SK-N-SH (cell line): ENCODE results near the gene GPD1L.

Experiments
- EP300 ChIP-seq, 2 experiments: IDR thresholded peaks; 2 replicates each; pipeline versions ENCODE4 v1.4.0 to v1.6.1; 2012; ENCODE audit warnings: borderline replicate concordance in 1 of 2, low read depth in 1 of 2, low read length in 1 of 2
- RAD21 ChIP-seq: IDR thresholded peaks from 2 replicates; pipeline ENCODE4 v1.6.1; 2012; ENCODE audit warnings: mild to moderate bottlenecking, low read length
- TF ChIP-seq, protein P1 (sequence below): fragments of 200-600 bp; sonication (generic); IDR thresholded peaks from 2 replicates; pipeline ENCODE4 v1.6.1; 2017; ENCODE audit warnings: antibody characterized with exemption, mild to moderate bottlenecking, moderate library complexity

DNA sequence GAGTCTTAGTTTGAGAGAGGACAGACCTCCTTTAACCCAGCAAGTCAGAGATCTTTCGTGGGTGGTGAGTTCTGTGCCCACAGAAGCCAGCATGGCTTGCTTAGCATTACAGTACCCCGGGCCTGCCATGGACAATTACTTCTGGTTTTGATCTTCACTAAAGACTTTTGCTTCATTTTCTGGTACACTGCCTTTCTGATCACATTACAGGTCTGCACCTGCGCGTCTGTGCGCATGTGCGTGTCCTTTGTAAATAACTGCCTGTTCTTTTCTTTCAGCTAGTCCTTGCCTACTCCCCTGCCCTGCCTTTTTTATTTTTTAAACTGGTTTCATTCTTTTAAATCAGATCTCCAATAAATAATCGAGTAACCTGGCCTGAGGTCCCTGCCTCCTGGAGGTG, 74.9 kb downstream of the GPD1L start:
- TF ChIP-seq EP300 (IDR thresholded peaks at IDR 0.05; ENCODE audit: borderline replicate concordance in 1 of 2, low read depth in 1 of 2, low read length in 1 of 2): no peak
- TF ChIP-seq, protein P1, sequence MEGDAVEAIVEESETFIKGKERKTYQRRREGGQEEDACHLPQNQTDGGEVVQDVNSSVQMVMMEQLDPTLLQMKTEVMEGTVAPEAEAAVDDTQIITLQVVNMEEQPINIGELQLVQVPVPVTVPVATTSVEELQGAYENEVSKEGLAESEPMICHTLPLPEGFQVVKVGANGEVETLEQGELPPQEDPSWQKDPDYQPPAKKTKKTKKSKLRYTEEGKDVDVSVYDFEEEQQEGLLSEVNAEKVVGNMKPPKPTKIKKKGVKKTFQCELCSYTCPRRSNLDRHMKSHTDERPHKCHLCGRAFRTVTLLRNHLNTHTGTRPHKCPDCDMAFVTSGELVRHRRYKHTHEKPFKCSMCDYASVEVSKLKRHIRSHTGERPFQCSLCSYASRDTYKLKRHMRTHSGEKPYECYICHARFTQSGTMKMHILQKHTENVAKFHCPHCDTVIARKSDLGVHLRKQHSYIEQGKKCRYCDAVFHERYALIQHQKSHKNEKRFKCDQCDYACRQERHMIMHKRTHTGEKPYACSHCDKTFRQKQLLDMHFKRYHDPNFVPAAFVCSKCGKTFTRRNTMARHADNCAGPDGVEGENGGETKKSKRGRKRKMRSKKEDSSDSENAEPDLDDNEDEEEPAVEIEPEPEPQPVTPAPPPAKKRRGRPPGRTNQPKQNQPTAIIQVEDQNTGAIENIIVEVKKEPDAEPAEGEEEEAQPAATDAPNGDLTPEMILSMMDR: no peak
- TF ChIP-seq RAD21: no peak
